C4-2B (cell line): ENCODE data around the gene KCNQ1.

Experiments used
- CTCF ChIP-seq: fragments of 450-650 bp; conservative IDR thresholded peaks from 2 replicates; pipeline ENCODE4 v1.5.1; 2017; ENCODE audit warnings: mild to moderate bottlenecking
- ZFX ChIP-seq: fragments of 450-650 bp; IDR thresholded peaks from 2 replicates; pipeline ENCODE4 v1.6.1; 2017

- TF ChIP-seq CTCF (no peak), ZFX (no peak)
Measured at GRCh38 chr11:2846056-2846455, 401.2 kb downstream of the KCNQ1 start.
